ENCODE measurements around the gene PVR. TPM values are rescaled to one million over a fixed set of nuclear protein-coding genes. Genes with fewer than 3 reads are reported as not detected.

Gene PVR
- total and polyA plus RNA-seq, 4 donors: 11.4 to 49.0 (median 32.1) TPM

DNA sequence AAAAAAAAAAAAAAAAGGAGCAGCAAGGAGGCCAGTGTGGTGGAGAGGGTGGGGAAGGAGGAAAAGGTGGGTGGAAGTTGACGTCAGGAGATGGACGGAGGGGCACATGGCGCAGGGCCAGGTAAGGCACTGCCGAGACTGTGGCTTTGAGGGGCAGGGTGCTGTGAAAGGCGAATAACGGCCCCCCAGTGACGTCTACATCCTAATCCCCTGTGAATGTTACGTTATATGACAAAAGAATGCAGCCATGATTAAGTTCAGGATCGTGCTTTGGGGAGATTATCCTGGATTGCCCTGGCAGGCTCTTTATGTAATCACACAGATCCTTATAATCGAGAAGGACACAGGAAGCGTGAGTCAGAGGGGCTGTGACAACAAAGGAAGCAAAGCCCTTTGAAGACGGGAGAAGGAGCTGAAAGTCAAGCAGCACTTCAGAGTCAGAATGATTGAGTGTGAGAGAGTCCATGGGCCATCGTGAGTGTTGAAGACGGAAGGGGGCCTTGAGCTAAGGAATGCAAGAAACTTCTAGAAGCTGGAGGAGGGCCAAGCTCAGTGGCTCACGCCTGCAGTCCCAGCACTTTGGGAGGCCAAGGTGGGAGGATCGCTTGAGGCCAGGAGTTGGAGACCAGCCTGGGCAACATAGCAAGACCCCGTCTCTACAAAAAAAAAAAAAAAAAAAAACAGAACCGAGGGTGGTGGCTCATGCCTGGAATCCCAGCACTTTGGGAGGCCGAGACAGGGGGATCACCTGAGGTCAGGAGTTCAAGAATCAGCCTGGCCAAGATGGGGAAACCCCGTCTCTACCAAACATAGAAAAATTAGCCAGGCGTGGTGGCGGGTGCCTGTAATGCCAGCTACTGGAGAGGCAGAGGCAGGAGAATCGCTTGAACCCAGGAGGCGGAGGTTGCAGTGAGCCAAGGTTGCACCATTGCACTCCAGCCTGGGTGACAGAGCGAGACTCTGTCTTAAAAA is 41.5 kb downstream of the PVR start:
- no peak overlapping the region for H3K9ac ChIP-seq (ENCODE audit: low read depth in 1 of 2, low read length in 2 of 2)
- peaks cover 2 to 12% (median 7%) of the 10 kb centered on the region in 4 donors for H3K4me1 ChIP-seq (ENCODE audit: control insufficient read depth in 4 of 4, insufficient read depth in 4 of 4, low read length in 3 of 4)
- H3K4me3 ChIP-seq (ENCODE audit: low read depth in 1 of 3, low read length in 3 of 3): no peak overlapping the region
- H3K36me3 ChIP-seq (ENCODE audit: control insufficient read depth in 4 of 4, insufficient read depth in 3 of 4, low read depth in 1 of 4, low read length in 3 of 4): peaks cover 0 to 3% (median 2%) of the 10 kb centered on the region in 4 donors
- DNase-seq (ENCODE audit: low spot score): no peak
- peak overlapping the region; percentile 25 to 56 for H3K27ac ChIP-seq (ENCODE audit: low read depth in 1 of 2, low read length in 2 of 2)
- H3K9me3 ChIP-seq (ENCODE audit: control insufficient read depth in 4 of 4, low read length in 3 of 4): no peaks in the 10 kb centered on the region
- no peaks in the 10 kb centered on the region for H3K27me3 ChIP-seq (ENCODE audit: control insufficient read depth in 4 of 4, insufficient read depth in 4 of 4, low read length in 3 of 4)
- WGBS: 64% methylated on average over 25 of the region's 25 CpGs
- TF ChIP-seq FOXA2 (IDR thresholded peaks at IDR 0.05) (no peak), JUND (IDR thresholded peaks at IDR 0.05) (peak in 1 of 2 donors; percentile 45)

DNA sequence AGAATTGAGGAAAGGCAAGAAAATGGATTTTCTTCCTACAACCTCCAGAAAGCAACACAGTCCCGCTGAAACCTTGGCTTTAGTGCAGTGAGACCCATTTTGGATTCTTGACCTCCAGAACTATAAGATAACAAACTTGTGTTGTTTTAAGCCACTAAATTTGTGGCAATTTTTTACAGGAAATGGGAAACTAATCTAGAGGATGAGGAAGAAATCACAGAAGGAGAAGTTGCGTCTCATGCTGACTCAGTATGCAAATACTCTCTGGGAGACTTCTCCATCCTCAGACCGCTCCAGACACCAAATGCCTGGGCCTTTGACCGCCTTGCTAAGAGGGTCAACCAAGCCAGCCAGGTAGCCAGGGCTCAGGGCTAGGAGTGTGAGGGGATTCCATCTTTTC is 42.2 kb downstream of the PVR start:
- no peak overlapping the region for H3K9ac ChIP-seq (ENCODE audit: low read depth in 1 of 2, low read length in 2 of 2)
- no peak overlapping the region for H3K4me3 ChIP-seq (ENCODE audit: low read depth in 1 of 3, low read length in 3 of 3)
- DNase-seq (ENCODE audit: low spot score): no peak
- 72% methylated on average over 4 of the region's 4 CpGs for WGBS
- H3K27ac ChIP-seq (ENCODE audit: low read depth in 1 of 2, low read length in 2 of 2): peak overlapping the region; percentile 25 to 56
- peaks cover 0 to 3% (median 2%) of the 10 kb centered on the region in 4 donors for H3K36me3 ChIP-seq (ENCODE audit: control insufficient read depth in 4 of 4, insufficient read depth in 3 of 4, low read depth in 1 of 4, low read length in 3 of 4)
- no peaks in the 10 kb centered on the region for H3K9me3 ChIP-seq (ENCODE audit: control insufficient read depth in 4 of 4, low read length in 3 of 4)
- TF ChIP-seq RXRA (IDR thresholded peaks at IDR 0.05) (no peak), GABPA (IDR thresholded peaks at IDR 0.05 in 1 of 2, conservative IDR thresholded peaks at IDR 0.05 in 1 of 2) (no peak), NR2F2 (IDR thresholded peaks at IDR 0.05) (peak; percentile 48)
- peaks cover 2 to 12% (median 7%) of the 10 kb centered on the region in 4 donors for H3K4me1 ChIP-seq (ENCODE audit: control insufficient read depth in 4 of 4, insufficient read depth in 4 of 4, low read length in 3 of 4)
- H3K27me3 ChIP-seq (ENCODE audit: control insufficient read depth in 4 of 4, insufficient read depth in 4 of 4, low read length in 3 of 4): no peaks in the 10 kb centered on the region

DNA sequence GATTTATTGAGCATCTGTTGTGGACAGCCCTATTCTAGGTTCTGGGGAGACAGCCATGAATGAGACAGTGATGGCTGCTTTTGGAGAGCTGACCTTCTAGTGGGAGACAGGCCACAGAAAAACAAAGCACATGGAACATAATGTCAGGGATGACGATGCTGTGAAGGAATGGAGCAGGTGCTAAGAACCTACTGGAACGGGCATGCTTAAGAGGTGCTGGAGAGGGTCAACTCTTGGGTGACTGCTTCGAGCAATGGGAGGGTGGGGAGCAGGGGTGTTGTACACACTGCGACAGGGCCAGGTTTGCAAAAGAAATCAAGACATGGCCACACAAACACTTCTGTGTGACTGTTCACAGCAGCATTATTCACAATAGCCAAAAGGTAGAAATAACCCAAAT is 43.2 kb downstream of the PVR start:
- TF ChIP-seq HNF4G (IDR thresholded peaks at IDR 0.05): no peak
- no peak for TF ChIP-seq FOXA2 (IDR thresholded peaks at IDR 0.05)
- no peak for TF ChIP-seq YY1 (IDR thresholded peaks at IDR 0.05)
- no peak for TF ChIP-seq RAD21 (IDR thresholded peaks at IDR 0.05)
- TF ChIP-seq TAF1 (conservative IDR thresholded peaks at IDR 0.05): no peak
- TF ChIP-seq, protein P1, sequence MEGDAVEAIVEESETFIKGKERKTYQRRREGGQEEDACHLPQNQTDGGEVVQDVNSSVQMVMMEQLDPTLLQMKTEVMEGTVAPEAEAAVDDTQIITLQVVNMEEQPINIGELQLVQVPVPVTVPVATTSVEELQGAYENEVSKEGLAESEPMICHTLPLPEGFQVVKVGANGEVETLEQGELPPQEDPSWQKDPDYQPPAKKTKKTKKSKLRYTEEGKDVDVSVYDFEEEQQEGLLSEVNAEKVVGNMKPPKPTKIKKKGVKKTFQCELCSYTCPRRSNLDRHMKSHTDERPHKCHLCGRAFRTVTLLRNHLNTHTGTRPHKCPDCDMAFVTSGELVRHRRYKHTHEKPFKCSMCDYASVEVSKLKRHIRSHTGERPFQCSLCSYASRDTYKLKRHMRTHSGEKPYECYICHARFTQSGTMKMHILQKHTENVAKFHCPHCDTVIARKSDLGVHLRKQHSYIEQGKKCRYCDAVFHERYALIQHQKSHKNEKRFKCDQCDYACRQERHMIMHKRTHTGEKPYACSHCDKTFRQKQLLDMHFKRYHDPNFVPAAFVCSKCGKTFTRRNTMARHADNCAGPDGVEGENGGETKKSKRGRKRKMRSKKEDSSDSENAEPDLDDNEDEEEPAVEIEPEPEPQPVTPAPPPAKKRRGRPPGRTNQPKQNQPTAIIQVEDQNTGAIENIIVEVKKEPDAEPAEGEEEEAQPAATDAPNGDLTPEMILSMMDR (IDR thresholded peaks at IDR 0.05; ENCODE audit: low read depth, low read length, missing input control): no peak
- TF ChIP-seq, protein P2, sequence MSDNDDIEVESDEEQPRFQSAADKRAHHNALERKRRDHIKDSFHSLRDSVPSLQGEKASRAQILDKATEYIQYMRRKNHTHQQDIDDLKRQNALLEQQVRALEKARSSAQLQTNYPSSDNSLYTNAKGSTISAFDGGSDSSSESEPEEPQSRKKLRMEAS (IDR thresholded peaks at IDR 0.05): no peak
- TF ChIP-seq, protein P3, sequence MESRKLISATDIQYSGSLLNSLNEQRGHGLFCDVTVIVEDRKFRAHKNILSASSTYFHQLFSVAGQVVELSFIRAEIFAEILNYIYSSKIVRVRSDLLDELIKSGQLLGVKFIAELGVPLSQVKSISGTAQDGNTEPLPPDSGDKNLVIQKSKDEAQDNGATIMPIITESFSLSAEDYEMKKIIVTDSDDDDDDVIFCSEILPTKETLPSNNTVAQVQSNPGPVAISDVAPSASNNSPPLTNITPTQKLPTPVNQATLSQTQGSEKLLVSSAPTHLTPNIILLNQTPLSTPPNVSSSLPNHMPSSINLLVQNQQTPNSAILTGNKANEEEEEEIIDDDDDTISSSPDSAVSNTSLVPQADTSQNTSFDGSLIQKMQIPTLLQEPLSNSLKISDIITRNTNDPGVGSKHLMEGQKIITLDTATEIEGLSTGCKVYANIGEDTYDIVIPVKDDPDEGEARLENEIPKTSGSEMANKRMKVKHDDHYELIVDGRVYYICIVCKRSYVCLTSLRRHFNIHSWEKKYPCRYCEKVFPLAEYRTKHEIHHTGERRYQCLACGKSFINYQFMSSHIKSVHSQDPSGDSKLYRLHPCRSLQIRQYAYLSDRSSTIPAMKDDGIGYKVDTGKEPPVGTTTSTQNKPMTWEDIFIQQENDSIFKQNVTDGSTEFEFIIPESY (IDR thresholded peaks at IDR 0.05): no peak
- TF ChIP-seq EGR1 (IDR thresholded peaks at IDR 0.05; ENCODE audit: low read depth in 2 of 2): no peak
- TF ChIP-seq GABPA (IDR thresholded peaks at IDR 0.05 in 1 of 2, conservative IDR thresholded peaks at IDR 0.05 in 1 of 2): no peak
- TF ChIP-seq SP1 (IDR thresholded peaks at IDR 0.05): no peak
- TF ChIP-seq, protein P4, sequence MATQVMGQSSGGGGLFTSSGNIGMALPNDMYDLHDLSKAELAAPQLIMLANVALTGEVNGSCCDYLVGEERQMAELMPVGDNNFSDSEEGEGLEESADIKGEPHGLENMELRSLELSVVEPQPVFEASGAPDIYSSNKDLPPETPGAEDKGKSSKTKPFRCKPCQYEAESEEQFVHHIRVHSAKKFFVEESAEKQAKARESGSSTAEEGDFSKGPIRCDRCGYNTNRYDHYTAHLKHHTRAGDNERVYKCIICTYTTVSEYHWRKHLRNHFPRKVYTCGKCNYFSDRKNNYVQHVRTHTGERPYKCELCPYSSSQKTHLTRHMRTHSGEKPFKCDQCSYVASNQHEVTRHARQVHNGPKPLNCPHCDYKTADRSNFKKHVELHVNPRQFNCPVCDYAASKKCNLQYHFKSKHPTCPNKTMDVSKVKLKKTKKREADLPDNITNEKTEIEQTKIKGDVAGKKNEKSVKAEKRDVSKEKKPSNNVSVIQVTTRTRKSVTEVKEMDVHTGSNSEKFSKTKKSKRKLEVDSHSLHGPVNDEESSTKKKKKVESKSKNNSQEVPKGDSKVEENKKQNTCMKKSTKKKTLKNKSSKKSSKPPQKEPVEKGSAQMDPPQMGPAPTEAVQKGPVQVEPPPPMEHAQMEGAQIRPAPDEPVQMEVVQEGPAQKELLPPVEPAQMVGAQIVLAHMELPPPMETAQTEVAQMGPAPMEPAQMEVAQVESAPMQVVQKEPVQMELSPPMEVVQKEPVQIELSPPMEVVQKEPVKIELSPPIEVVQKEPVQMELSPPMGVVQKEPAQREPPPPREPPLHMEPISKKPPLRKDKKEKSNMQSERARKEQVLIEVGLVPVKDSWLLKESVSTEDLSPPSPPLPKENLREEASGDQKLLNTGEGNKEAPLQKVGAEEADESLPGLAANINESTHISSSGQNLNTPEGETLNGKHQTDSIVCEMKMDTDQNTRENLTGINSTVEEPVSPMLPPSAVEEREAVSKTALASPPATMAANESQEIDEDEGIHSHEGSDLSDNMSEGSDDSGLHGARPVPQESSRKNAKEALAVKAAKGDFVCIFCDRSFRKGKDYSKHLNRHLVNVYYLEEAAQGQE (IDR thresholded peaks at IDR 0.05): no peak
- TF ChIP-seq HNF4A (conservative IDR thresholded peaks at IDR 0.05): no peak
- no peak for TF ChIP-seq JUND (IDR thresholded peaks at IDR 0.05)
- TF ChIP-seq, protein P5, sequence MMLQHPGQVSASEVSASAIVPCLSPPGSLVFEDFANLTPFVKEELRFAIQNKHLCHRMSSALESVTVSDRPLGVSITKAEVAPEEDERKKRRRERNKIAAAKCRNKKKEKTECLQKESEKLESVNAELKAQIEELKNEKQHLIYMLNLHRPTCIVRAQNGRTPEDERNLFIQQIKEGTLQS (IDR thresholded peaks at IDR 0.05): no peak
- peaks cover 7 to 22% (median 14%) of the 10 kb centered on the region in 4 donors for H3K4me1 ChIP-seq (ENCODE audit: control insufficient read depth in 4 of 4, insufficient read depth in 4 of 4, low read length in 3 of 4)
- H3K9me3 ChIP-seq (ENCODE audit: control insufficient read depth in 4 of 4, low read length in 3 of 4): no peaks in the 10 kb centered on the region
- no peak overlapping the region for H3K9ac ChIP-seq (ENCODE audit: low read depth in 1 of 2, low read length in 2 of 2)
- DNase-seq (ENCODE audit: low spot score): no peak
- WGBS: 89% methylated on average over 4 of the region's 4 CpGs
- no peak overlapping the region for H3K4me3 ChIP-seq (ENCODE audit: low read depth in 1 of 3, low read length in 3 of 3)
- H3K27ac ChIP-seq (ENCODE audit: low read depth in 1 of 2, low read length in 2 of 2): no peak overlapping the region
- no peaks in the 10 kb centered on the region for H3K27me3 ChIP-seq (ENCODE audit: control insufficient read depth in 4 of 4, insufficient read depth in 4 of 4, low read length in 3 of 4)
- H3K36me3 ChIP-seq (ENCODE audit: control insufficient read depth in 4 of 4, insufficient read depth in 3 of 4, low read depth in 1 of 4, low read length in 3 of 4): peaks cover 0 to 2% (median under 1%) of the 10 kb centered on the region in 4 donors

Data from liver (tissue), 9 donors.